Natural killer cell (primary cell): ENCODE data around the gene RAB40C. TPM values are rescaled to one million over a fixed set of nuclear protein-coding genes. Genes with fewer than 3 reads are reported as not detected.

Experiments used
- ATAC-seq, 3 donors: fragments of 150-1000 bp in 2 of 3; fragments of 200-7000 bp in 1 of 3; cut with Tn5 transposase; 1 replicate in 1 of 3; 2 replicates in 2 of 3; pipeline ENCODE4 v1.10.0; 2021; ENCODE audit warnings: mild to moderate bottlenecking in 2 of 3, moderate library complexity in 2 of 3
- DNase-seq, 2 donors: peaks; one replicate each; pipeline versions ENCODE4 v3.0.0 to v3.0.0-alpha.2; 2013 to 2021; ENCODE audit warnings: mixed read lengths in 1 of 2
- H3K27ac ChIP-seq: one replicate; pipeline ENCODE4 v1.5.1; 2013; ENCODE audit warnings: mild to moderate bottlenecking, low read length
- H3K27me3 ChIP-seq: one replicate; pipeline ENCODE4 v1.6.1; 2013; ENCODE audit warnings: low read length; ENCODE audit not compliant: control insufficient read depth, insufficient read depth
- H3K36me3 ChIP-seq: one replicate; pipeline ENCODE4 v1.6.1; 2013; ENCODE audit warnings: low read length; ENCODE audit not compliant: control insufficient read depth, insufficient read depth
- H3K4me1 ChIP-seq: one replicate; pipeline ENCODE4 v1.6.1; 2013; ENCODE audit warnings: low read length; ENCODE audit not compliant: control insufficient read depth, insufficient read depth
- H3K4me3 ChIP-seq: one replicate; pipeline ENCODE4 v1.5.1; 2013; ENCODE audit warnings: low read length
- H3K9me3 ChIP-seq: one replicate; pipeline ENCODE4 v1.6.1; 2013; ENCODE audit warnings: low read length; ENCODE audit not compliant: control insufficient read depth, insufficient read depth
- H3K27ac Mint-ChIP-seq, 2 donors: one replicate each; pipeline ENCODE4 v1.8.0; 2022; ENCODE audit warnings: mild to moderate bottlenecking in 2 of 2, mixed read lengths in 2 of 2, moderate library complexity in 1 of 2
- H3K27me3 Mint-ChIP-seq, 2 donors: one replicate each; pipeline ENCODE4 v1.8.0; 2022; ENCODE audit warnings: low read depth in 2 of 2, mixed read lengths in 2 of 2
- H3K36me3 Mint-ChIP-seq: one replicate; pipeline ENCODE4 v1.8.0; 2022; ENCODE audit warnings: mixed read lengths
- H3K4me1 Mint-ChIP-seq, 2 donors: one replicate each; pipeline ENCODE4 v1.8.0; 2022; ENCODE audit warnings: mixed read lengths in 2 of 2
- H3K4me3 Mint-ChIP-seq: one replicate; pipeline ENCODE4 v1.8.0; 2022; ENCODE audit warnings: mild to moderate bottlenecking, moderate library complexity, mixed read lengths
- H3K9me3 Mint-ChIP-seq, 2 donors: one replicate each; pipeline ENCODE4 v1.8.0; 2022; ENCODE audit warnings: mixed read lengths in 2 of 2
- CTCF ChIP-seq: fragments of 200-600 bp; IDR thresholded peaks from one replicate; pipeline ENCODE4 v1.8.0; 2022; ENCODE audit warnings: antibody characterized with exemption
- WGBS: methylation state at CpG from one replicate; pipeline ENCODE4 v1.1.7; 2013; ENCODE audit warnings: missing lambda C conversion rate; ENCODE audit not compliant: insufficient coverage; 5-methylcytosine and 5-hydroxymethylcytosine counted together
- intact Hi-C: fragments of 100-400 bp; cut with micrococcal nuclease; formaldehyde crosslinking; loops from one replicate; pipeline ENCODE4 v1.14.2; 2022
- total RNA-seq, 4 donors: library from RNA; stranded (reverse); fragments of 120-200 nt in 1 of 4; gene quantifications; one replicate each; pipeline versions ENCODE4 v1.2.3 to v1.2.4, GENCODE V29; 2013 to 2022

RAB40C gene
- total RNA-seq, 3 donors from 2014 or later (not counting 1 experiment from before 2014, with no cell fraction given) = 12.7 to 20.8 (median 20.0) TPM

- Mint-ChIP-seq H3K36me3 (no peaks in the 10 kb centered on the region), H3K9me3 (no peaks in the 10 kb centered on the region), H3K4me1 (peaks cover 0 to 2% of the 10 kb centered on the region in 2 donors), H3K4me3 (no peak overlapping the region), H3K27ac (no peak overlapping the region), H3K27me3 (no peaks in the 10 kb centered on the region)
- H3K4me1 ChIP-seq = peaks cover 3% of the 10 kb centered on the region
- H3K36me3 ChIP-seq = peaks cover 9% of the 10 kb centered on the region
- ATAC-seq (no peak), DNase-seq (no peak)
- no peaks in the 10 kb centered on the region for H3K27me3 ChIP-seq
- 80% methylated on average over 10 of the region's 11 CpGs for WGBS
- no peak overlapping the region for H3K4me3 ChIP-seq
- no peaks in the 10 kb centered on the region for H3K9me3 ChIP-seq
- H3K27ac ChIP-seq = no peak overlapping the region
- intact Hi-C loops = no loop called here
- no peak for TF ChIP-seq CTCF
These were observed 40.0 kb downstream of the RAB40C start for GRCh38 chr16:629833-630248.

GRCh38 chr16:630249-630814, 40.5 kb downstream of the RAB40C start:
- intact Hi-C loops = no loop called here
- no peak for TF ChIP-seq CTCF
- WGBS = 60% methylated on average over 27 of the region's 29 CpGs

GRCh38 chr16:630815-631405, 41.0 kb downstream of the RAB40C start, which contains the start of gene WFIKKN1:
Gene WFIKKN1 (plus strand): TSS chr16:630985. CDS start chr16:631254, 269 bp downstream.
- intact Hi-C loops = no loop called here
- no peaks in the 10 kb centered on the region for H3K27me3 ChIP-seq
- H3K36me3 ChIP-seq = peaks cover 5% of the 10 kb centered on the region
- TF ChIP-seq CTCF = no peak
- no peak for DNase-seq
- H3K4me1 Mint-ChIP-seq = peaks cover 0 to 5% of the 10 kb centered on the region in 2 donors
- H3K36me3 Mint-ChIP-seq = no peaks in the 10 kb centered on the region
- no peaks in the 10 kb centered on the region for H3K9me3 Mint-ChIP-seq
- H3K4me3 Mint-ChIP-seq = peak within 1 kb of the TSS; percentile 52
- H3K27ac Mint-ChIP-seq = no peak within 1 kb of the TSS
- no peaks in the 10 kb centered on the region for H3K27me3 Mint-ChIP-seq
- no peak within 1 kb of the TSS for H3K4me3 ChIP-seq
- ATAC-seq = no peak
- no peak within 1 kb of the TSS for H3K27ac ChIP-seq
- WGBS = 4% methylated on average over 22 of the region's 23 CpGs
- H3K9me3 ChIP-seq = no peaks in the 10 kb centered on the region
- peaks cover 13% of the 10 kb centered on the region for H3K4me1 ChIP-seq

More at GRCh38 chr16:630249-630814, 40.5 kb downstream of the RAB40C start:
- H3K36me3 ChIP-seq = peaks cover 8% of the 10 kb centered on the region
- H3K4me1 ChIP-seq = peaks cover 8% of the 10 kb centered on the region
- H3K27me3 ChIP-seq = no peaks in the 10 kb centered on the region
- no peak for ATAC-seq
- H3K27me3 Mint-ChIP-seq = no peaks in the 10 kb centered on the region
- peaks cover 0 to 5% of the 10 kb centered on the region in 2 donors for H3K4me1 Mint-ChIP-seq
- no peak overlapping the region for H3K4me3 Mint-ChIP-seq
- H3K9me3 ChIP-seq = no peaks in the 10 kb centered on the region
- H3K27ac ChIP-seq = no peak overlapping the region
- H3K4me3 ChIP-seq = no peak overlapping the region
- no peaks in the 10 kb centered on the region for H3K36me3 Mint-ChIP-seq
- no peaks in the 10 kb centered on the region for H3K9me3 Mint-ChIP-seq
- no peak for DNase-seq
- no peak overlapping the region for H3K27ac Mint-ChIP-seq
